Bronchial epithelial cell (primary cell): Measurements from ENCODE around the gene METTL6. TPM values are rescaled to one million over a fixed set of nuclear protein-coding genes. Genes with fewer than 3 reads are reported as not detected.
"Not testable (repeated sequence)": the region's sequence is repeated elsewhere in the genome, so short reads cannot be mapped to it uniquely, and the experiment has no call there.

ENCODE experiments used
- DNase-seq: peaks from one replicate; pipeline ENCODE4 v3.0.0-alpha.2; 2010; ENCODE audit warnings: low read depth
- FAIRE-seq: peaks from 2 replicates; lab custom pipeline; 2011; peaks lifted over from hg19 to GRCh38; lab: Jason Lieb, UNC
- H3K27me3 ChIP-seq: 2 replicates; pipeline ENCODE4 v1.5.1; 2011; ENCODE audit warnings: low read length; ENCODE audit not compliant: control insufficient read depth, insufficient read depth
- H3K36me3 ChIP-seq: 2 replicates; pipeline ENCODE4 v1.5.1; 2011; ENCODE audit warnings: low read length; ENCODE audit not compliant: control insufficient read depth, insufficient read depth
- H3K4me3 ChIP-seq: 2 replicates; pipeline ENCODE4 v1.5.1; 2011; ENCODE audit warnings: mild to moderate bottlenecking, low read depth, low read length, control low read depth
- total RNA-seq: library from RNA; depleted of rRNA; stranded (reverse); fragments of >200 nt; gene quantifications from 2 replicates; pipeline ENCODE4 v1.2.1, GENCODE V29; 2014
- TF ChIP-seq, protein P1 (sequence below): IDR thresholded peaks from 2 replicates; pipeline ENCODE4 v1.5.1; 2011; ENCODE audit warnings: mild to moderate bottlenecking, moderate library complexity, low read length, control low read depth, inconsistent platforms; ENCODE audit not compliant: insufficient read depth, severe bottlenecking

METTL6 gene
- total RNA-seq, 1 donor from 2014 or later = 41.3 TPM

DNA sequence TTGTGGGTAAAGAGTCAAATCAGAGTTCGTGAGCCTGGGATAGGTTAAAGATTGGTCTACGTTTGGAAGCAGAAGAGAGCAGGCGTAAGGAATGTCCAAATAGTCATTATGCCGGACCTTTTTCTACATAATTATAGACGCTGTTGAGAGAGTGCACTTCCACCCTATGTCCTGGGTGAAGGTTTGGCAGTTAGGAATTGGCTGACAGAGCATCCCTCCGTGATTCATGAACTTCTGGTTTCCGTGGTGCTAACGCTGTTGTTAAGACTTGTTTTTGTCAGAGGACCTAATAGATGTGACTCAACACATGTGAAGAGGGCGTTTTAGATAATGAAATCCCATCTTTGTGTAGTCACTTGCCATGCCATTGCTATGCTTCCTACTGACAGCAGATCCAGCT, 1.2 kb upstream of the METTL6 start:
- Histone ChIP-seq H3K4me3 (peak overlapping the region; percentile 93), H3K27me3 (no peaks in the 10 kb centered on the region), H3K36me3 (peaks cover 7% of the 10 kb centered on the region)
- TF ChIP-seq, protein P1, sequence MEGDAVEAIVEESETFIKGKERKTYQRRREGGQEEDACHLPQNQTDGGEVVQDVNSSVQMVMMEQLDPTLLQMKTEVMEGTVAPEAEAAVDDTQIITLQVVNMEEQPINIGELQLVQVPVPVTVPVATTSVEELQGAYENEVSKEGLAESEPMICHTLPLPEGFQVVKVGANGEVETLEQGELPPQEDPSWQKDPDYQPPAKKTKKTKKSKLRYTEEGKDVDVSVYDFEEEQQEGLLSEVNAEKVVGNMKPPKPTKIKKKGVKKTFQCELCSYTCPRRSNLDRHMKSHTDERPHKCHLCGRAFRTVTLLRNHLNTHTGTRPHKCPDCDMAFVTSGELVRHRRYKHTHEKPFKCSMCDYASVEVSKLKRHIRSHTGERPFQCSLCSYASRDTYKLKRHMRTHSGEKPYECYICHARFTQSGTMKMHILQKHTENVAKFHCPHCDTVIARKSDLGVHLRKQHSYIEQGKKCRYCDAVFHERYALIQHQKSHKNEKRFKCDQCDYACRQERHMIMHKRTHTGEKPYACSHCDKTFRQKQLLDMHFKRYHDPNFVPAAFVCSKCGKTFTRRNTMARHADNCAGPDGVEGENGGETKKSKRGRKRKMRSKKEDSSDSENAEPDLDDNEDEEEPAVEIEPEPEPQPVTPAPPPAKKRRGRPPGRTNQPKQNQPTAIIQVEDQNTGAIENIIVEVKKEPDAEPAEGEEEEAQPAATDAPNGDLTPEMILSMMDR = no peak
- no peak for FAIRE-seq
- DNase-seq = peak; percentile 95

DNA sequence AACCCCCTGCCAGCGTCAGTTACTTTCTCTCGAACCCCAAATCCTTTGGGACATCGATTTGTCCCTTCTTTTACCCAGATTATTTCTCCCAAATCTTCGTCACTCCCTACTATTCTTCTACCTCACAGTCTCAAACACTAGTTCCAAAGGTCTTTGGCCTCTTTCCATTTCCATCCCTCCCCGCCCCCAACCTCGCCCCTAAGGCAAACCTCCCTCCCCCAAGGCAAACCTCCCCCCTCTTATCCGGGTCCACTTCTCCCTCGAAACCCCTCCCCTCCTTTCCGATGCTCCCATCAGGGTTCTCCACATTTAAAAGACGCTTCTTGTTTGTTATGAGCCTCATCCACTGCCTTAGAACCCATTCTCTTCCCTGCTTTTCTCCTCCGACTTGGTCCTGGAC, 637 bp upstream of the METTL6 start:
- Histone ChIP-seq H3K4me3 (peak overlapping the region; percentile 93), H3K27me3 (no peaks in the 10 kb centered on the region), H3K36me3 (peaks cover 7% of the 10 kb centered on the region)
- TF ChIP-seq, protein P1 = no peak
- DNase-seq (no peak), FAIRE-seq (no peak)

GRCh38 chr3:15426579-15427118, 695 bp downstream of the METTL6 start:
- Histone ChIP-seq H3K4me3 (peak overlapping the region; percentile 93), H3K27me3 (no peaks in the 10 kb centered on the region), H3K36me3 (peaks cover 5% of the 10 kb centered on the region)
- FAIRE-seq = no peak
- no peak for DNase-seq
- TF ChIP-seq, protein P1 = no peak

DNA sequence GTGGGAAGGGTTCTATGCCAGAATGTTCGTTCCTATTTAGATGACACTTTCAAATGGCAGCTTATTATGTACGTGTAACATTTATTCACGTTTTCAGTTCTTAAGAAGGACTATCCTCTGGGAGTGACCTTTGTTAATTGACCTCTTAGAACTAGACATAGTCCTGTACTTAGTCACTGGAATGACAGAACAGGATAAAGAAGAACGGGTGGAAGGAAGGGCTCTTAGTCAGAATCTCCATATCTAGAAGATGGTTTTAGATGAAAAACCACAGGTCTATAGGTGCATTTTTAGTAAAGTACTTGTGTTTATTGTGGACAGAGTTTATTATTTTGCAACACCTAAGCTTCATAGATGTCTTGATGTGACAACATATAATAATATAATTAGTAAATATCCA, 6.5 kb downstream of the METTL6 start:
- Histone ChIP-seq H3K36me3 (no peaks in the 10 kb centered on the region), H3K27me3 (no peaks in the 10 kb centered on the region), H3K4me3 (no peak overlapping the region)
- DNase-seq (no peak), FAIRE-seq (no peak)
- TF ChIP-seq, protein P1 = no peak

GRCh38 chr3:15410966-15411365, 16.4 kb downstream of the METTL6 start:
- not testable (repeated sequence) for H3K27me3 ChIP-seq, H3K4me3 ChIP-seq, H3K36me3 ChIP-seq, DNase-seq, FAIRE-seq

- DNase-seq = no peak
- no peaks in the 10 kb centered on the region for H3K27me3 ChIP-seq
- no peak overlapping the region for H3K4me3 ChIP-seq
- H3K36me3 ChIP-seq = peaks cover 2% of the 10 kb centered on the region
- no peak for FAIRE-seq
- TF ChIP-seq, protein P1 = no peak
Measured at GRCh38 chr3:15409774-15410173, 17.6 kb downstream of the METTL6 start.
